Measurements from ENCODE around the gene ORC2. TPM values are rescaled to one million over a fixed set of nuclear protein-coding genes. Genes with fewer than 3 reads are reported as not detected.

The ORC2 gene
- total RNA-seq (2022; extraction: Qiagen RNA extraction): 12.0 to 14.9 TPM (median 14.0 TPM) in 5 replicates

DNA sequence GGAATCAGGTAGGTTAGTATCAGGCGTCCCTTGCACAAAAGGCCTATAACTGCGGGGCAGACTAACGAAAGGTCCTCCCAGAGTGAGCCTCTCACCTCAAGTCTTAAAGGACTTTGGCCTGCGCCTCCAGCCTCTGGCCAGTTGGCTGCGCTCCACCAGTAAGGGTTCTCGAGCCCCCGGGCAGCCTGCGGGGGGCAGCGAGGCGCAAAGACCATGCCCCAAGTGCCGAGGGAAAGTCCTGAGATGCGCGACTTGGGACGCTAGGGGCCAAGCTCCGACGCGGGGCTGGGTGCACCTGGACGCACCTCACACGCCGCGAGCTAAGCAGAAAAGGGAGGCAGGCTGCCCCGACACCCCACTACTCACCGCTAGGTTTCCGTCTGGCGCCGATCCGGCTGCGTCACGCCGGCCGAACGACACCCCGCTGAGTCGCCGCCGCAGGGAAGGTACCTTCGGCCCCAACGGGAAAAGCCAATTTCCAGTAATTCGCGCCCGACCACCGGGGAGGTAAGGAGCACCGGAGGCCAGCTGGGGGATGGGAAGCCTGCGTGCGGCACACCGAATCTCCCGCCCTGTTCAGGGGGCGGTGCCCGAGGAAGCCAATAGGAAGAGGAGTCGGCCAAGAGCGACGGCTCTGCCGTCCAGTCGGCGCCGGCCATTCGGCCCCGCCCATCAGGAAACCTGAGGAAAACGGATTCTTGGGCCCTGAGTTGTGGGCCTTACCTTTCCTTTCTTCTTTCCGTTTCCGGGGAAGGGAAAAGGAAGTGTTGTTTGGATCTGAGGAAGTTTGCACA, at the start of gene ORC2:
Gene ORC2 (minus strand): TSS at position 537 of the 794 bp plus-strand sequence. CDS start 5,537 bp downstream, outside the sequence.

DNA sequence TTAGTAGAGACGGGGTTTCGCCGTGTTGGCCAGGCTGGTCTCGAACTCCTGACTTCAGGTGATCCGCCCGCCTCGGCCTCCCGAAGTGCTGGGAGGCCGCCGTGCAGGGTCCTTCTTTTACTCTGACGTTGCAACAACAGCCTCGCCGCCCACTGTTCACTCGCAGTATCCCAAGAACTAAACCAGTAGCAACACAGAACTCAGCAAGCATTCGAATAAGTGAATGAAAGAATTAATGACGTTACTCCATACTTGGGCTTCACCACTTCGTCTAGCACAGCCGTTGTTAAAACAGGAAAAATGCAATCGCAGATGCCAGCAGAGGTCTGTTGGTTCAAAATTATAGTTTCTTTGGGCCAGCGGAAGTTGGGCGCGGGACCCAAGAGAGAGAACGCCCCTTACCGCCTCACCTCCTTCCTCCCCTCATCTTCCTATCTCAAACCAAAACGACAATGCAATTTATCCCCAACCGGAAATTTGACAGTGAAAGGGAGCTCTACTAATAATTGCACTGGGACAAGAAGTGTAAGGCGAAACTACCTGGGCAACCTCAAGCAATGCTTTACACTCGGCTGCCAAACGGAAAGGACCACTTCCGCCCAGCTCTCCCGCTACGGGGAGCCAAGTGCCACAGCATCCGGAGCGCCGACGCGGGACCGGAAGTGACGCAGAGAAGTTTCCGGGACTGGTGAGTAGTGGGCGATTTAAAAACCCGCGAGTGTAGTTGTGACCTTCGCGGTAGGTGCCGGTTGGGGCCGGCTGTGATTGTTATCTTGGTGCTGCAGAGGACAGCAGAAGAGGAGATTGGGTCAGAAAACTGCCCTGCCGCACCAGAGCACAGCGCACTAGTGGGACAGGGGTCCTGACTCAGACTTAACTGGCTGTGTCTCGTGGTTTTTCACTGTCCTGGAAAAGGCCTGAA, 74.5 kb downstream of the ORC2 start, which contains the start of the genes NIF3L1 and PPIL3:
Gene NIF3L1 (plus strand): TSS at position 668 of the 922 bp plus-strand sequence. CDS start 2,573 bp downstream, outside the sequence.
Gene PPIL3 (minus strand): TSS at position 374 of the 922 bp plus-strand sequence. CDS start 1,462 bp downstream, outside the sequence.

DNA sequence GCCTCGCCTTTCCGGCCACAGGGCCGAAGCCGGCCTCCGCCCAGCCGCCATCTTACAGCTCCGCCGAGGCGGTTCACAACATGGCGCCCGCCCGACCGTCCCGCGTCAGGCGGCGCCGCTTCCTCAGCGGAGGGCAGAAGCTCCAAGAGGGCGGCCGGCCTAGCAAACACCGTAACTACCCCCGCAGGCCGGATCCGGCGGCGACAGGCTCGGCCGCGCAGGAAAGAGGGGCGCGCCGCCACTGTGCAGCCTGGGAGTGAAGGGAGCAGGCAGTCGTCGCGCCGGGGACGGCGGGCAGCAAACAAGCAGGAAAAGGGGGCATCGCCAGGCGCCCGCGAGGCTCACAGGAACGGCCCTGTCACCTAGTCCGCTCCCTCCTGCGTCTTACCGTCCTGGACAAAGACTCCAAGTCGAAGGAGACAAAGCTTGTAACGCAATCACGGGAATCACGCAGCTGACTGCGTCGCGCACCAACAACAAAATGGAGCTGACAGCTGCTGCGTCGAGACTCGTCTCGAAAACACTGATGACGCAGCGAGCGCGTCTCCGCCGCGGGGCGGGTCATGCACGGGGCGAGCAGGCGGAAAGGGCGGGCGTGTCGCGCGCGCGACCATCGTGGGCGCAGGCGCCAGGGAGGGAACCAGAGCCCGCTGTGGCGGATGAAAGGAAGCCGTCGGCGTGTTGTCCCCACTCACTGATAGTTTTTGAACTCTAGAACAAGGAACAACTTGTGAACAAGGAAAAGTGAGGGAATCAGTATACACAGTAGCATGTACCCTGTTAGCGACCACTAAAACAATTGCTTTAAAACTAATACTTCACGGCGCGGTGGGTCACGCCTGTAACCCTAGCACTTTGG, 99.1 kb downstream of the ORC2 start, which contains the start of gene CLK1:
Gene CLK1 (minus strand): TSS at position 483 of the 859 bp plus-strand sequence. CDS start 2,796 bp downstream, outside the sequence.

Other genes starting within 250 kb of the ORC2 start
- gene BZW1, start 151.8 kb downstream of the ORC2 start, total RNA-seq (2022; extraction: Qiagen RNA extraction): 358 to 773 TPM (median 439 TPM) in 5 replicates
- gene CLK1, start 99.0 kb downstream of the ORC2 start, total RNA-seq (2022; extraction: Qiagen RNA extraction): 30.1 to 39.2 TPM (median 34.1 TPM) in 5 replicates
- 20.4 to 28.6 TPM (median 23.9 TPM) in 5 replicates for gene PPIL3, start 74.6 kb downstream of the ORC2 start, total RNA-seq (2022; extraction: Qiagen RNA extraction)
- 36.5 to 46.9 TPM (median 38.1 TPM) in 5 replicates for gene NIF3L1, start 74.3 kb downstream of the ORC2 start, total RNA-seq (2022; extraction: Qiagen RNA extraction)
- 2.9 to 5.1 TPM (median 4.6 TPM) in 5 replicates for gene HYCC2, start 108.0 kb upstream of the ORC2 start, total RNA-seq (2022; extraction: Qiagen RNA extraction)
- 126 to 145 TPM (median 134 TPM) in 5 replicates for gene NDUFB3, start 108.3 kb upstream of the ORC2 start, total RNA-seq (2022; extraction: Qiagen RNA extraction)
- gene CFLAR, start 152.5 kb upstream of the ORC2 start, total RNA-seq (2022; extraction: Qiagen RNA extraction): 82.5 to 120 TPM (median 99.8 TPM) in 5 replicates
- gene CASP10, start 219.5 kb upstream of the ORC2 start, total RNA-seq (2022; extraction: Qiagen RNA extraction): 1.6 to 2.5 TPM (median 2.2 TPM) in 5 replicates

Measured in A549 treated with Hydrocortisone at 1 μM for 4 hours (cell line).